MM.1S (cell line): Measurements from ENCODE around the gene PTGER3.

ENCODE experiments used
- EZH2phosphoT487 ChIP-seq: fragments of 300-600 bp; sonication (generic); IDR thresholded peaks from 2 replicates; pipeline ENCODE4 v1.6.1; 2018; ENCODE audit warnings: antibody characterized with exemption, low read length
- TF ChIP-seq, protein P1 (sequence below): fragments of 300-600 bp; sonication (generic); IDR thresholded peaks from 2 replicates; pipeline ENCODE4 v1.5.1; 2016; ENCODE audit warnings: antibody characterized with exemption, low read length, mixed read lengths

DNA sequence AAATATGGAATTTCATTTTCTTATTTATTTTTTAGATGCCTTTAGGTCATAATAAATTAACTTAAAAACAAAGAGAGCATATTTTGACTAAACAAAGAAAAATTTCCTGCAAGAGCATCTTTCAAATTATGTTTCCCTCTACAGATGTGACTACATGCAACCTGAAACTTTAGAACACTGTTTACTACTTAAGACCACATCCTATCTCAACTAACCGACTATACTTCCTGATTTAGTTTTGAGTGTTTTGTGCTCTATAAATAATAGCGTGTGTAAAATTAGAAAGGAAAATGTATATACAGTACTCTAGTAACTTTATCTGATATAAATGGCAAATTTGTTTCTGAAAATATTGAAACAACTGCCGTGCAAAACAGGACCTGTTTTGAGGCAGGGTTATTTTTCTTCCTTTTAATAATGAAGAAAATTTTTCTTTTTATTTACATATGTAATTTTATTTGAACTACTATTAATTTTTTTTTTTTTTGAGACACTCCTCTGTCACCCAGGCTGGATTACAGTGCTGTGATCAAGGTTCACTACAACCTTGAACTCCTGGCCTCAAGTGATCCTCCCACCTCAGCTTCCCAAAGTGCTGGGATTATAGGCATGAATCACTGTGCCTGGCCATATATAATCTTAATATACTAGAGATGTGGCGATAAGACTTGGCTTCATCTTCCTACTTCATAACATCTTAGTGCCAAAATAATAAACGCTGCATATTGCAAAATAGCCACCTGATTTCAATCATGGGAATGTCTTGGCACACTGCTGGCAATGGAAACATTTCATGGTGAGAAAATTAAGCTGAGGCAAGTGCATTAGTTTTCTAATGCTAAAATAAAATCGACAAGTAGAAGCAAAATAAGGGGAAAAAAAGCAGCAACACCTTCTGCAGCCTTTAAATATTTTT lies 21.0 kb upstream of the PTGER3 start:
- TF ChIP-seq, protein P1, sequence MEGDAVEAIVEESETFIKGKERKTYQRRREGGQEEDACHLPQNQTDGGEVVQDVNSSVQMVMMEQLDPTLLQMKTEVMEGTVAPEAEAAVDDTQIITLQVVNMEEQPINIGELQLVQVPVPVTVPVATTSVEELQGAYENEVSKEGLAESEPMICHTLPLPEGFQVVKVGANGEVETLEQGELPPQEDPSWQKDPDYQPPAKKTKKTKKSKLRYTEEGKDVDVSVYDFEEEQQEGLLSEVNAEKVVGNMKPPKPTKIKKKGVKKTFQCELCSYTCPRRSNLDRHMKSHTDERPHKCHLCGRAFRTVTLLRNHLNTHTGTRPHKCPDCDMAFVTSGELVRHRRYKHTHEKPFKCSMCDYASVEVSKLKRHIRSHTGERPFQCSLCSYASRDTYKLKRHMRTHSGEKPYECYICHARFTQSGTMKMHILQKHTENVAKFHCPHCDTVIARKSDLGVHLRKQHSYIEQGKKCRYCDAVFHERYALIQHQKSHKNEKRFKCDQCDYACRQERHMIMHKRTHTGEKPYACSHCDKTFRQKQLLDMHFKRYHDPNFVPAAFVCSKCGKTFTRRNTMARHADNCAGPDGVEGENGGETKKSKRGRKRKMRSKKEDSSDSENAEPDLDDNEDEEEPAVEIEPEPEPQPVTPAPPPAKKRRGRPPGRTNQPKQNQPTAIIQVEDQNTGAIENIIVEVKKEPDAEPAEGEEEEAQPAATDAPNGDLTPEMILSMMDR = no peak
- no peak for TF ChIP-seq EZH2phosphoT487
